HG02973 (cell line): ENCODE measurements around the gene RRAS2.

ENCODE experiments used
- ATAC-seq: cut with Tn5 transposase; IDR thresholded peaks from one replicate; pipeline ENCODE4 v1.9.1; 2021; ENCODE audit warnings: moderate library complexity; ENCODE audit not compliant: unreplicated experiment

The RRAS2 gene

GRCh38 chr11:14340721-14341120 lies 18.3 kb downstream of the RRAS2 start:
- ATAC-seq, result no peak

GRCh38 chr11:14339356-14339755 lies 19.6 kb downstream of the RRAS2 start:
- ATAC-seq, result no peak

- no peak for ATAC-seq
Measured at GRCh38 chr11:14336507-14337503, 22.2 kb downstream of the RRAS2 start.

GRCh38 chr11:14335712-14336111 lies 23.3 kb downstream of the RRAS2 start:
- no peak for ATAC-seq

- peak; percentile 30 for ATAC-seq
Measured at GRCh38 chr11:14334893-14335292, 24.1 kb downstream of the RRAS2 start.

GRCh38 chr11:14334192-14334591 lies 24.8 kb downstream of the RRAS2 start:
- ATAC-seq, result no peak

GRCh38 chr11:14331476-14332136 lies 27.4 kb downstream of the RRAS2 start:
- peak; percentile 41 for ATAC-seq

- ATAC-seq, result no peak
Measured at GRCh38 chr11:14330881-14331280, 28.1 kb downstream of the RRAS2 start.

GRCh38 chr11:14329702-14330101 lies 29.3 kb downstream of the RRAS2 start:
- no peak for ATAC-seq

- ATAC-seq, result no peak
Measured at GRCh38 chr11:14327116-14327515, 31.9 kb downstream of the RRAS2 start.

- ATAC-seq, result no peak
Measured at GRCh38 chr11:14323118-14323676, 35.8 kb downstream of the RRAS2 start.

GRCh38 chr11:14322510-14322909 lies 36.5 kb downstream of the RRAS2 start:
- no peak for ATAC-seq

- ATAC-seq, result no peak
Measured at GRCh38 chr11:14320020-14320419, 39.0 kb downstream of the RRAS2 start.

GRCh38 chr11:14318581-14318981 lies 40.4 kb downstream of the RRAS2 start:
- ATAC-seq, result no peak

GRCh38 chr11:14317659-14318325 lies 41.2 kb downstream of the RRAS2 start:
- ATAC-seq, result no peak

GRCh38 chr11:14315130-14315529 lies 43.9 kb downstream of the RRAS2 start:
- peak; percentile 30 for ATAC-seq

- no peak for ATAC-seq
Measured at GRCh38 chr11:14314127-14314526, 44.9 kb downstream of the RRAS2 start.

GRCh38 chr11:14312736-14313438 lies 46.1 kb downstream of the RRAS2 start:
- no peak for ATAC-seq

GRCh38 chr11:14310679-14311078 lies 48.3 kb downstream of the RRAS2 start:
- ATAC-seq, result no peak

GRCh38 chr11:14309425-14310192 lies 49.4 kb downstream of the RRAS2 start:
- no peak for ATAC-seq
